22Rv1 (cell line): ENCODE data around the gene CFAP61.

ENCODE experiments used
- ZFX ChIP-seq: fragments of 450-650 bp; IDR thresholded peaks from 2 replicates; pipeline ENCODE4 v1.6.1; 2017; ENCODE audit warnings: antibody characterized with exemption, borderline replicate concordance
- TF ChIP-seq, protein P1 (sequence below): fragments of 450-650 bp; IDR thresholded peaks from 2 replicates; pipeline ENCODE4 v1.5.1; 2017; ENCODE audit warnings: mild to moderate bottlenecking

- TF ChIP-seq, protein P1, sequence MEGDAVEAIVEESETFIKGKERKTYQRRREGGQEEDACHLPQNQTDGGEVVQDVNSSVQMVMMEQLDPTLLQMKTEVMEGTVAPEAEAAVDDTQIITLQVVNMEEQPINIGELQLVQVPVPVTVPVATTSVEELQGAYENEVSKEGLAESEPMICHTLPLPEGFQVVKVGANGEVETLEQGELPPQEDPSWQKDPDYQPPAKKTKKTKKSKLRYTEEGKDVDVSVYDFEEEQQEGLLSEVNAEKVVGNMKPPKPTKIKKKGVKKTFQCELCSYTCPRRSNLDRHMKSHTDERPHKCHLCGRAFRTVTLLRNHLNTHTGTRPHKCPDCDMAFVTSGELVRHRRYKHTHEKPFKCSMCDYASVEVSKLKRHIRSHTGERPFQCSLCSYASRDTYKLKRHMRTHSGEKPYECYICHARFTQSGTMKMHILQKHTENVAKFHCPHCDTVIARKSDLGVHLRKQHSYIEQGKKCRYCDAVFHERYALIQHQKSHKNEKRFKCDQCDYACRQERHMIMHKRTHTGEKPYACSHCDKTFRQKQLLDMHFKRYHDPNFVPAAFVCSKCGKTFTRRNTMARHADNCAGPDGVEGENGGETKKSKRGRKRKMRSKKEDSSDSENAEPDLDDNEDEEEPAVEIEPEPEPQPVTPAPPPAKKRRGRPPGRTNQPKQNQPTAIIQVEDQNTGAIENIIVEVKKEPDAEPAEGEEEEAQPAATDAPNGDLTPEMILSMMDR, result no peak
- TF ChIP-seq ZFX, result no peak
These were observed 37.6 kb downstream of the CFAP61 start for GRCh38 chr20:20089939-20090338.
